Anterior cingulate cortex (tissue), 58 donors: ENCODE results near the gene PHF21B.
"Not testable (repeated sequence)": the region's sequence is repeated elsewhere in the genome, so short reads cannot be mapped to it uniquely, and the experiment has no call there.

ENCODE experiments used
- DNase-seq, 58 donors: peaks; one replicate each; lab custom pipeline; 2025; lab: John Stamatoyannopoulos, UW

PHF21B gene

DNA sequence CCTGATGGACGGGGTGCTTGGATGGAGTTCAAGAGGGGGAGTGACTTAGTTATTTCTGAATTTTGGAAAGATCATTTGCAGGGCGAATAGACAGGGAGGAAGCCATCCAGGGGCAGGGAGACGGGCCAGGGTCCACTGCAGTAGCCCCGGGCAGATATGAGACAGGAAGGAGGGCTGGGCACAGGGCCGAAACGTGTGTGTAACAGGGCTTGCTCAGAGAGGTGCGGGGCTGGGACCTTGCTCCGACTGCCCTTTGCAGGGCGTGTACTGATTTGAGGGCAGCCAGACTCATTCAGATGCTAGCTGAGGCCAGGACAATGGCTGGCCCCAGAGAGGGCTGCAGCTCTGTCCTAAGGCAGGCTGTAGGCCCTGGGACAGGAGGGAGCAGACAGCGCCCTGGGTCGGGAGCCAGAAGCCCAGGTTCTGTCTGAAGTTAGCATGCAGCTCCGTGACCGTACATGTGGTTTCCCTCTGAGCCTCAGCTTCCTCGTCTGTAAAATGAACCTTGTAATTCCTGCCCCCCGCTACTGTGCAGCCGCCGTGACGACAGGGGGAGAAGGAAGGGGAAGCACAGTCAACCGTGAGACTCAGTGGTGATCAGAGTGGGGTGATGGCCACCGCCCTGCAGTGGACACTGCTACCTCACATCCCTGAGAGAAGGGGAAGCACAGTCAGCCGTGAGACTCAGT lies 103.4 kb downstream of the PHF21B start:
- no peak for DNase-seq

DNA sequence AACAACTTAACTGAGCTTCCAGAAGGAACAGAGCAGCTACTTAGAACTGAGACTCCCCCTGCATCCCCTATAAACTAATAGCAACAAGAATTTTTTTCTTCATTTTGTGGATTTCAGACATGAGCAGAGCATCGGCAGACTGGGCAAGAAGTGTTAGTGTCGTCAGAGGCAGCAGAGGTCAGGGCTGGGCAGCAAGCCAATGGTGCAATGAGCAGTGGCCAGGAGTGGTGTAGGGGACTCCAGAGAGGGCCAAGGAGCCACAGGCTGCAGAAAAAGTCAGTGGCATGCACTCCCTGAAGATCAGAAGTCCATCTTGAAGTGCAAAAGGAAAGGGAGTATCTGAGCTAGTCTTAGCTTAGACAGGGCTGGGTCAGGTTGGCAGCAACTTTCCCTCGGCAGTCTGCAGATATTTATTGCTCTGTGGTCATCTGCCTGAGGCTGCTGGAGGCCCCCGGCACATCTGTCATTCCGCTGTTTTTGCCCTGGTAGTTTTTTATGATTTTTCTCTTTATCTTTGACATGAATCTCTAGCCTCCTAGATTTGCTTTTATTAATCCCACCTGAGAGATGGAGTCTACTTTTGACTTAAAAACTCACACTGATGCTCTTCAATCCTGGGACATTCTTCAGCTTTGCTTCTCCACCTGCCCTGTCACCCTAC lies 105.2 kb downstream of the PHF21B start:
- DNase-seq = not testable (repeated sequence)

DNA sequence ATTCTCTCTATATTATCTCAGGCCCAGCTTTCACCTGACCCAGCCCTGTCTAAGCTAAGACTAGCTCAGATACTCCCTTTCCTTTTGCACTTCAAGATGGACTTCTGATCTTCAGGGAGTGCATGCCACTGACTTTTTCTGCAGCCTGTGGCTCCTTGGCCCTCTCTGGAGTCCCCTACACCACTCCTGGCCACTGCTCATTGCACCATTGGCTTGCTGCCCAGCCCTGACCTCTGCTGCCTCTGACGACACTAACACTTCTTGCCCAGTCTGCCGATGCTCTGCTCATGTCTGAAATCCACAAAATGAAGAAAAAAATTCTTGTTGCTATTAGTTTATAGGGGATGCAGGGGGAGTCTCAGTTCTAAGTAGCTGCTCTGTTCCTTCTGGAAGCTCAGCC lies 106.6 kb downstream of the PHF21B start:
- not testable (repeated sequence) for DNase-seq

DNA sequence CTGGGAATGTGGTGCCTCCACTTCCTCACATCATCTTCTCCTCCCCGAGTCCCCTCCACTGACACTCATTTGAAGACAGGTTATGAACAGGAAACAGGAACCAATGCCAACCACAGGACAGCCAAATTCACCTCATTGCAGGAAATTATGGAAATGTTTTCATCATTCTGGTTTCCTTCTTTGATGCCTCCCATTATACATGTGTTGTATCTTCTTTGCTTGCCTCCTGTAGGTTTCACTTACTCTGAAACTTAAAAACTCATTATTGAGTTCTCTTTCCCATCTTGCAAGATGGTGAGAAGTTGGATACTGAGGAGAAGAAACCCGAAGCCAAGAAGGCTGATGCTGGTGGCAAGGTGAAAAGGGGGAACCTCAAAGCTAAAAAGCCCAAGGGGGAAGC lies 108.5 kb downstream of the PHF21B start:
- DNase-seq = no peak

DNA sequence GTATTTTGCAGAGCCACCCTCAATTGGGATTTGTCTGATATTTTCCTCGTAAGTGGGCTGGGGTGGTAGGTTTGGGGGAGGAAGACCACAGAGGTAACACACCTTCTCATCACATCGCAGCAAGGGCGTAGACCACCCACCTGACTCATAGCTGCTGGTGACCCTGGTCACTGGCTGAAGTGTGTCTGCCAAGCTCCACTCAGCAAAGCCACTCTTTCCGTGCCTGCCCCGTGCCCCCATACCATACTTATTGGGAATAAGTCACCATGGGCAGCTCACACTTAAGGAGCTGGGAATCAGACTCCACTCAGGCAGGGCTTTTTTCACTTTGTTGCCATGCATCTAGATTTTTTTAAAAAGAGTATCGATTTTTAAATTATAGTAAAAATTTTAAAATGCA lies 111.6 kb downstream of the PHF21B start:
- no peak for DNase-seq

DNA sequence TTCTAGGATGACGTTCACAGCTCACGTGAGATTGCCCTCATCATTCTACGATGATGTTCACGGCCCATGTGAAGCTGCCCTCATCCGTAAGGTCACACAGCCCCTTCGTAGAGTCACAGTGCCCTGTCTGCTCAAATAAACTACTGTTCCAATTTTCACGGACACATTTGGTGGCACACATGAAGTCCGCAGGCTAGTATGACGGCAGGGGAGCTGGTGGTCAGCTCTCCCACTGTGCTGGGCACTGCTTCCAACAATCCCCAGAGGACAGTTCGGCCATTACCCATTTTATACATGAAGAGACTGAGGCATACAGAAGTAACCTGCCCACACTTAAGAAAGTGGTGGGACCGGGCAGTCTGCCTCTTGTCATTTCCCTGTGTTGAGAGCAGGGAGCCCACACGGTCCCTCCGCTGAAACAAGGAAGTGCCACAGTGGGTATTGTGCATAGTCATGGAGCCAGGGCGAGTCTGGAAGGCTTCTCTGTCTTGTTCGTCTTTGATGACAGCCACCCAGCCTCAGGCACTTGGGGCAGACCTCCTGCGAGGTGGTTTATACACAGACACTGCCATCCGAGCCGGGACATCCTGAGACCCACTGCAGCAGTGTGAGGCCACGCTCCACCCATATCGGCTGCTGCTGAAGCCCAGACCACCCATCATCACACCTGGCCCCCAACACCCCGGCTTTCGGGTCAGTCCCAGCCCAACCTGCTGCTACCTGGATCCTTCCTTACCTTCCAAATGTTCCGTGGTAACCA lies 114.3 kb downstream of the PHF21B start:
- no peak for DNase-seq

DNA sequence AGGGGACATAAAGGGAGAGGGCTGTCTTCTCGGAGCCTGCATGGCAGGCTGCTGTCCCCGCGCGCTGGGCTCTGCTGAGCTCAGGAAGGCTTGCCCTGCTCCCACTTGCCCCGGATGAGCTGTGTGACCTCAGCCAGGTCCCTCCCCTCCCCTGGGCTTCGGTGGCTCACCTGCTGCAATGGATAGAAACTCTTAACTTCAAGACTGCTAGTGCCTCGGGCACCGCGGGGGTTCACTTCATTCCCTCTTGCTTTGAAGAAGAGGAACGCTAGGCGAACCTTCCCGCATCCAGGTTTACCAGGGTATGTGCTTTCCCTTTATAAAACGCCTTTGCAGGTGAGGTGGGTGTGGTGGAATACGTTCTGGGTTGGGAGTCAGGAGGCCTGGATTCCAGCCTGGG lies 115.0 kb downstream of the PHF21B start:
- no peak for DNase-seq

DNA sequence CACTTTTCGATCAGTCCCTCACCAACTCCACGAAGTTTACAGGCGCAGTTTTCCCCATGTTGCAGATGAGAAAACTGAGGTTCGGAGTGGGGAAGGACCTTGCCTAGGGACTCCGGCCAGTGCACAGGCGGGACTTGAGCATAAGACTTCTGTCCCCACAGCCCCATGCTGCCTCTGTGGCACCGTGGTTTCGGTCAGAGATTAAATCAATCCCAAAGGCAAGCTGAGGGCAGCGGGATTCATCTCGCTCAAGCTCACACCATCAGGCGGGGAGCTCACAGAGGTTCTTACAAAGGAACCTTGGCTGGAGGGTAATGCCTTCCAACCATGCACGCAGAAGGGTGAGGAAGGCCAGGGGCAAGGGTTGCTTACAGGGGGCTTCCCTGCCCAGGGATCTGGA lies 115.5 kb downstream of the PHF21B start:
- no peak for DNase-seq

DNA sequence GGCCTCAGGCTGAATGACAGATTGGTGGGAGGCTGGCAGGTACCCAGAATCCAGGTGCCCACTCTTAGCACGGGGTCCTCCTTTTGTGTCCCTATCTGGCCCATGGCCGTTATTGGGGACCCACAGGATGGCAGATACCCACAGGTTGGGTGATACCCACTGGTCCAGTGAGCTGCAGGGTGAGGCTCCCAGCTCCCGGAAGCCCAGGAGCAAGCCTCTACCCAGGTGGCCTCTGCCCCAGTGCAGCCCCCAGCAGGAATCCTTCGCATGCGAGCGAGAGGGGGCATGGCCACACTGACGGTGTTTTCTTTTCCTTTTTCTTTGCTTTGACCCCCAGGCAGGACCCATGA lies 116.1 kb downstream of the PHF21B start:
- no peak for DNase-seq

DNA sequence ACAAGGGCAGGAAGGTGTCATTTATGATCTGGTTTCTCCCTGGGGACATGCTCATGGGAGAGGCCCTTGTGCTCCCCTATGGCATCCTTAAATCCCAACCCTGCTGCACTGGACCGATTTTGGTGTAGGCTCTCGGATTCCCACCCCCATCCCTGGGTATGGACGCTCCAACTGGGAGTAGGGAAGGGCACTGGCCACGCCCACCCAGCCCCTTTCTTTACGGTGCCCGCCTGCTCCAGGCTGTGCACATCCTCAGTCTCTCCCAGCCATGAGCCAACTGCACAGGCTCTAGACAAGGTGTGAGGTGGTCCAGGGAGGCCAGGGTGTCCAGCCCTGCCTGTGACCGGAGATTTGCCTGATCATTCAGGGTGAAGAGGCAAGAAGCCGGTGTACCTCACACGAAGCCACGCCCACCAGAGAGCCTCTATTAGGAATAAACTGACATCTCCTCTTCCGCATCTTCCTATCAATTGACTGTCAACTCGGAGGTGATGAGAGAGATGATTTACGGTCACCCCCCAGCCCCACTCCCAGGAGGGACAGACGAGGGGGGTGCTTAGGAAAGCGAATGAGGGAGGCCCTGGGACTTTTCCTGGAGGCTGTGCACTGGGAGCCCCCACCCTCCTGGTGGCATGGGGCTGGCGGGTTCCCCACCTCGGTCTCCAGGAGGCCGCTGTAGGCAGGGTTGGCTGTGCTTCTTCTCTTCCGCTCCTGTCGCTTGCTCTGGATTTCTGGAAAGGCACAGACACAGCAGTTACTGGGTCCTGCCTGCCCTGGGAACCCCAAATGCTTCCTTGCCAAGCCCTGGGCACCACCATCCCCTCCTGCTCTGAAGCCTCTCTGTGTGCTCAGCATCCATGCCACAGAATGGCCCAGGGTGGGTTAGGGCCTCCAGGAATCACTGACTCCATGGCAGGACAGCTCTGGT lies 116.7 kb downstream of the PHF21B start:
- DNase-seq = no peak

DNA sequence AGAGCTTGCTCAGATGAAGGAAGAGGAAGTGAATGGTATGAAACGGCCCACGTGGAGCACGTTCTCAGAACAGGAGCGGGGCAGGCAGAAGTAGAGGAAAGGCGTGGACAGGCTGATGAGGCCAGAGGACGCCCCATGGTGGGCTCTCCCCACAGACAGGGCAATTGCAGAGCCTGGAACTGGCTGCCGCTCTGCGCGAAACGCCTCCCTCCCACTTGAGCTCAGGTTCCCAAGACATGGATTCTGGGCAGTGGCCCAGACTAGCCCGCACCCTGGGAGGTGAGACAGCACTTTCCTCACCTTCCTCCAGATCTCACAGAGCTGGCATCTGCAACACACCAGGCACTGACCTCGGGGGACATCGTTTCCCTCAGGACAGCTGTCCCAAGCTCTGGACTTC lies 117.6 kb downstream of the PHF21B start:
- no peak for DNase-seq

DNA sequence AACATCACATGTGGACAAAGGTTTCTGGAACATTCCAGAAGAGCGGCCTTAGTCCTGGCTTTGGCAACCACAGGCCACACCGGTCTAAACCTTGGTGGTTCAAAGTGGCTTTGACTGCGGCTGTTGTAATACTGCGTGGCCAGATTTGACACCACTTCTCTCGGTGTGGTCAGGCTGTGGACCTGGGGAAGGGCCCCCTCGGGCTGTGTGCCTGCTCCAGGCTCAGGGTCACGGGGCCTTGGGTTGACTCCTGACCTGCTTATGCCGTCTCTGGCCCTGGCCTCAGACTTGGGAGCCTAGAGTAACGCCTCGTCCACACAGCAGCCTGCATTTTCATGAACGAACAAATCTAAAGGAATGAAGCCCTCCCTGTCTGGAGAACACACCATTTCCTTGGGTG lies 118.0 kb downstream of the PHF21B start:
- DNase-seq = no peak

DNA sequence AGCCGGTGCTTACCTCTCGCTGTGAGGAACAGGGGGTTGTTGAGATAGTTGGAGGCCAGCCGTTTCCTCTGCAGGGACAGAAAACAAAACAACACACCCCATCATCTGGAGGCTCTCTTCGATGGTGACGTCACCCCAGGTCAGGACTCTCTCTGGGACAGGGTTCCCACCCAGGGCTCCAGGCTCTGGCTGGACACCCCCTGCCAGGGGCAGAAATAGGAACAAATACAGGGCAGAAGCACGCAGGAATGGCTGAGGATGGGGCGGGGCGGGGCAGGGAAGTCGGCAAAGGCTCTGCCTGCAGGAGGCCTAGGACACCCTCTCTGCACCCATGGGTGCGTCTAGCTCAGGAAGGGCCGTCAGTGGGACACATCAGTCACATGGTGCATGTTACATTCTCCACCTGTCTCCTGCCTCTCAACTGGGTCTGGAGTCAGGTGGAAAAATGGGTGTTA lies 118.5 kb downstream of the PHF21B start:
- DNase-seq = no peak

DNA sequence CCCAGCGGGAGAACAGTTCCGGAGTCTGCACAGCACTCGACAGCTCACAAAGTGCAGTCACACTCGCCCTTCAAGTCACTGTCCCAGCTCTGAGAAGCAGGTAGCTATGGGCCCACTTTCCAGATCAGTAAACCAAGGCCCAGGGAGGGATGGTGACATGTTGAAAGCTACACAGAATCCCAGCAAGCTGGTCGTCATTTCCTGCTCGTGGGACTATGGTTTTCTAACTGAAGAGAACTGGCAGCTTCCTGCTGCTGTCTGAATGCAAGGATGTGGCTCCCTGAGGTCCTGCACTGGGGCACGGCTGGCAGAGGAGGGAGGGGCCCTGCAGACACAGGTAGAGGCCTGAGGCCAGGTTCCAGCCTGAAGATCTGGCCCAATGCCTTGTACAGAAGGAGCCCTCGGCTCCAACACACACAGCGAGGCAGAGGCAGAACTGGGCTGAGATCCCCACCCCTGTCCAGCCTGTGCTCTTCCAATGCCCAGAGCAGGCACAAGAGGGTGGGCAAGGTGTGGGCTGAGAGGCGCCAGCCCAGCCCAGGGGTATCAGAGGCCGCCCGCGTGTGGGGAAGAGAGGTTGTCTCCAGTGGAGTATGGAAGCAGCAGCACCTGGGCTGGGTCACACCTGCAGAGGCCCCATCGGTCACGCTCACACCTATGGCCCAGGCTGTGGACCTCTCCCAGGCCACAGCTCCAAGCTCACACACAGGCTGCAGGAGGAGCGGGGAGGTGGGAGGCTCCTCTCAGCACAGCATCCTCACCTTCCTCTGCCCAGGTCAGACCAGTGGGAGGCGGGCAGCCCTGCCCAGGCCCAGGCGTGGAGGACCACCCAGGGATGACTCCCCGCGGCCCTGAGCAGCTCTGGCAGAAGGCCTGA lies 119.2 kb downstream of the PHF21B start:
- DNase-seq = no peak

DNA sequence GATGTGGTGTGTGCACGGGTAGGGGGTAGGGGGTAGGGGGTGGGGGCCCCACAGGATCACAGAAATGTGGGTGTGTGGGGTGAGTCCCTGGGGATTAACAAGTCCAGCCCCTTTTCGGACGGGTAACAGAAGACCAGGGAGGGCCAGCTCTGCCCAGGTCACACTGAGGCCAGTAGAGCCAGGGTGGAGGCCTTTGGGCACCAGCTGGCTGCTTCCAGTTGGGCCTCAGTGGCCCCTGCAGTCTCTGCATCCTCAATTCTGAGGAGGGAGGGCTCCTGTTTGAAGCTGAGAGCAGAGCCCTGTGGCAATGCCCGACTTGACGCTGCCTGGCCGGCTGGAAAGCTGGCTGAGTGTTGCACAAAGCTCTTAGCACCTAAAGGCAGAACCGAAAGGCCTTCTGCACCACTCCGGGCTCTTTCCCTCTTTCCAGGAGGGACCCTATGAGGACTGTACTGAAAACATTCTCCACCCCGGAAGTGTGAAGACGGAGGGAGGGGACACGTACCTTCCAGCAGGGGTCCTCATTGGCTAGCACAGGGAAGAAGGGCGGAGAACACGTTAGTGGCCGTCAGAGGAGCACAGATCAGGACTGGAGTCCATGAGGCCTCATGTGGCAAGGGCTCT lies 120.4 kb downstream of the PHF21B start:
- no peak for DNase-seq

DNA sequence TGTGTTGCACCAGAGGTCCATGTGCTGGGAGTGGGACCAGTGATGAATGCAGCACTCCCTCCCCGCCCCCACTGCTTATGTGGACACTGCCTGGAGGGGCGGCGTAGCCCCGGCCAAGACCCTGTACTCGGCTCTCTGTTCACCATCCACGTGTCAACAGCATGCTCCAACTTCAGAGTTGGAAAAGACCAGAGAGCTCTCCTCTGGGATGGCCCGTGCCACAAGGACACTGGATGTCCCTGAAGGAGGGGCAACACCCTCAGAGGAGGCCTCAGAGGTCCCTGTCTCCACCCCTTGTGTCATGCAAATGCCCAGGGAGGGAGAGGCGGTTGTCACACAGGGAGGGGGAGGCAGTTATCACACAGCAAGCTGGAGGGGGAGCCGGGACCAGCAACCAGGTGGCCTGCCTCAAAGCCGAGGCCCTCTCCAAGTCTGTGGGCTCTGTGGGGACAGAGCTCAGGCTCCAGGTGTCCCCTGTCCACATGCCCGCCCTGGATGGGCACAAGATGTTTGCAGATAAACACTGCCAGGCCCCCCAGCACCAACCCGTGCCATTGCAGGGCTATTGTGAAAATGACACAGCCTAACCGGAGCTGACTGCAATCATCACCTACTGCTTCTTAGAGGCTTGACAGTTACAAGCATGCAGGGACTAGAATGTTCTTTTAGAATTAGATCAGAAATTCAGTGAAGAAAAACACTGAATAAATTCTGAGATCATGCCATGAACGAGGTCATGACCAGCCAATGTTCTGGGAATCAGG lies 121.1 kb downstream of the PHF21B start:
- no peak for DNase-seq

DNA sequence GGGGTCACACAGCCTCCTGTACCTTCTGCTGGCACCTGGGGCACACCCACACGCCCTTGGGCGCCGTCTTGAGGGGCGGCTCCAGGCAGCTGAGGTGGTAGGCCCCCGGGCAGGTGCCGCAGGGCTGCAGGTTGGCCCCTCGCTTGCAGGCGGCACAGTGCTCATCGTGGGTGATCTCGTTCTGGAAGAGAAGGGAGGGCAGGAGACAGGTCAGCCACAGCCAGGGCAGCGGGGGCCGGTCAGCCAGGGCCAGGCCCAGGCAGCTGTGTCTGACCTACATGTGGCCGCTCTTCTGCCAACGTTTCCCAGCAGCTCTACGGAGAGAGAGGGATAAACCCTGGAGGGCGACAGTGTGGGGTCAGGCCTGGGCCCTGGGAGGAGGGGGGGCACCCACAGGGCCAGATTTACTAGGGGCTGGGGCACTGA lies 121.9 kb downstream of the PHF21B start:
- DNase-seq = no peak

DNA sequence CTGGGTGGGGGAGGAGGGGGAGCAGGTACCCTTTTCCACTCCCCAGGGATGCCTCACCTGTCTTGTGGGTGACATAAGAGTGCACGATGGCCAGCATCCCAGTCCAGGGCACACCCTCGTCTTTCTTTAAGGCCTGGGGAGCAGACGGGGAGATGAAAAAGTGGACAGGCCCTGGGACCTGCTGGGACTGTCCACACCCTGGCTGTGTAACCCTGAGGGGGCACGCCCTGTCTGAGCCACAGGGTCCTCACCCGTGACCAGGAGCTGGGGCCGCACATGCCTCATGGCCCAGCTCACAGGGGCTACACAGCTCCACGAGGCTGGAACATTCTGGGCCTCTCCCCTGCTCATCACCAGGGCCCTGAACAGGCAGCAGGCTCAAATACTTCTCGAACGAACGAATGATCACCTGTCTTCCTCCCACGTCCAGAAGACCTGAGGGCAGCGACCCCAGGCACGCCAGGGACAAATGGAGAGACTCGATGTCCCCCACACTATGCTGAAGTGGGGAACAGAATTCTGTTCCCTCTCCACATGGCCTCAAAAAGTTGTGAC lies 123.9 kb downstream of the PHF21B start:
- DNase-seq = no peak
